H1 (cell line): ENCODE data around the gene NT5DC3. TPM values are rescaled to one million over a fixed set of nuclear protein-coding genes. Genes with fewer than 3 reads are reported as not detected.

Source experiments
- NRF1 ChIP-seq: IDR thresholded peaks from 2 replicates; pipeline ENCODE4 v1.6.1; 2011; ENCODE audit warnings: mild to moderate bottlenecking, low read depth, low read length, improper control_type of control experiment
- SIRT6 ChIP-seq: IDR thresholded peaks from one replicate; pipeline ENCODE4 v1.7.1; 2012; ENCODE audit warnings: low read length, inconsistent platforms
- SP4 ChIP-seq: IDR thresholded peaks from 2 replicates; pipeline ENCODE4 v1.6.1; 2012; ENCODE audit warnings: low read length, inconsistent platforms
- polyA plus RNA-seq, 7 experiments: library from polyadenylated mRNA; depleted of rRNA in 3 of 7; stranded (reverse) in 5 of 7; unstranded in 2 of 7; fragments of >200 nt in 5 of 7; fragments of 200-250 nt in 2 of 7; gene quantifications; 1 replicate in 5 of 7; 2 replicates in 1 of 7; 4 replicates in 1 of 7; pipeline versions ENCODE4 v1.2.1 to v1.2.3, GENCODE V29; 2011 to 2013; ENCODE audit warnings: missing spikeins in 2 of 7, mixed read lengths in 2 of 7
- total RNA-seq: library from RNA; stranded (reverse); fragmentation: NEBNext Ultra II Directional; extraction: Animal tissue kit (Norgen Biotek cat#: 25700); gene quantifications from 2 replicates; pipeline ENCODE4 v1.2.1, GENCODE V29; 2021
- TF ChIP-seq, protein P1 (sequence below): IDR thresholded peaks from 2 replicates; pipeline ENCODE4 v1.6.1; 2011; ENCODE audit warnings: low read depth, mild to moderate bottlenecking, low read length; ENCODE audit not compliant: insufficient read depth

The NT5DC3 gene
- total and polyA plus RNA-seq, 2 of the 8 experiments (the other 6 are each of a cell fraction or from before 2014, with no cell fraction given): 5.4 to 14.8 TPM

DNA sequence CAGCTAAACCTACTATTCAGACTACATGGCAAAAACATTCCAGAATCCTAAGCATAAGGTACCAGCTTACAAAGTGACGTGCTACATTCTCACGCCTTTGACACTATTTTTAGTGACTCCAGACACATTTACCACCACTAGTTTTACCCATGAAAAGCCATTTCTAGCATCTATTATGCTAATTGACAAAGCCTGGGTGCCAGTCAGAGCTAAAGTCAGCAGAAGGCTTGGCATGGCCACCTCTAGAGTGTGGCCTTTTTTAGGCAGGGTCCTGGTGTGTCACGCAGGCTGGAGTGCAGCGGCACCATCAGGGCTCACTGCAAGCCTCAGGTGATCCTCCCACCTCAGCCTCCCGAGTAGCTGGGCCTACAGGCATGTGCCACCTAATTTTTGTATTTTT lies 75.7 kb downstream of the NT5DC3 start (continued):
- TF ChIP-seq, protein P1, sequence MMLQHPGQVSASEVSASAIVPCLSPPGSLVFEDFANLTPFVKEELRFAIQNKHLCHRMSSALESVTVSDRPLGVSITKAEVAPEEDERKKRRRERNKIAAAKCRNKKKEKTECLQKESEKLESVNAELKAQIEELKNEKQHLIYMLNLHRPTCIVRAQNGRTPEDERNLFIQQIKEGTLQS: no peak
- TF ChIP-seq SIRT6 (no peak), NRF1 (no peak), SP4 (no peak)
